ENCODE results near the gene IER5L.
A peak's percentile ranks its signal among the peaks of the same experiment; 100 is the strongest.

DNA sequence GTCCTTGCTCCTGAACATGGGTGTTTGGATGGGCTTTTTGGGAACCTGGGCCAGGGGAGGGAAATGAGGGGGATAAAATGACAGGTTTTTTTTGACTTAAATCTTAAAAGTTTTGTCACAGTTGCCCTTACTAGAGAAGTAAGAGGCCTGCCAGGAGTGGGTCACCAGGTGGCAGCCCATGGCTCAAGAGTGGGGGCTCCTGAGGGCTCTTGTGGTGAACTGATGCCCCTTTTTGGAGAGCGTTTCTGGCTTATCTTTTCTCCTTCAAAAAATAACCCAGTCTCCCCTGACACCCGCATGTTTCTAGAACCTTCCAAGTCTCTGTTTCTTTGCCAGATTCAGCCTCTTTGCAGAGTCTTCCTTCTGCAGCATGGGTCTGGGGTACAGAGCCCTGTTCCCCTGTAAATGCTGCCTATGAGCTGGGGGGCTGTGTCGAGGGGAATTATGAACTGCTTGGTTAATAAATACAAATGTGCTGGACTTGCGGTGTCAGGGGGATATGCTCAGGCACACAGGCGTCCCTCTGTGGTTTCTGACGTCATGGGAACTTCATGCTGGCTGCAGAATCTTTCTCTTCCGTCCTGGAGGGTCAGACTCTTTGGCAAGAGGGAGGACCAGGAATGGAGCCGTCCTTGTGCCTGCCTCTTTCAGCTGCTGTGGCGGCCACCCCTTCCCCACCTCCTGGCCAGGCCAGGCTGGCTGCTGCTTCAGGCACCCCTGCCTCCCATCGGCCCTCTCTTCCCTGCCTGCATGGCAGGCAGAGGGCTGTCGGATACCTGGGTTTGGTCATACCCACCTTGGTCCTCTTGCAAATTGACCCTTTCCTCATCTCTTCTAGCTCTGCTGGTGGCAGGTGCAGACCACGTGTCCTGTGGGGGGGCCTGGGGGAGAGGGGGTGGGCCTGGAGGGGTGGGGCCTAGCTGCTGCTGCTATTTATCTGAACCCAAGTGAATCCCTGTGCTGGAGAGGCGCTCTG lies 36.7 kb downstream of the IER5L start:
- TF ChIP-seq, protein P1, sequence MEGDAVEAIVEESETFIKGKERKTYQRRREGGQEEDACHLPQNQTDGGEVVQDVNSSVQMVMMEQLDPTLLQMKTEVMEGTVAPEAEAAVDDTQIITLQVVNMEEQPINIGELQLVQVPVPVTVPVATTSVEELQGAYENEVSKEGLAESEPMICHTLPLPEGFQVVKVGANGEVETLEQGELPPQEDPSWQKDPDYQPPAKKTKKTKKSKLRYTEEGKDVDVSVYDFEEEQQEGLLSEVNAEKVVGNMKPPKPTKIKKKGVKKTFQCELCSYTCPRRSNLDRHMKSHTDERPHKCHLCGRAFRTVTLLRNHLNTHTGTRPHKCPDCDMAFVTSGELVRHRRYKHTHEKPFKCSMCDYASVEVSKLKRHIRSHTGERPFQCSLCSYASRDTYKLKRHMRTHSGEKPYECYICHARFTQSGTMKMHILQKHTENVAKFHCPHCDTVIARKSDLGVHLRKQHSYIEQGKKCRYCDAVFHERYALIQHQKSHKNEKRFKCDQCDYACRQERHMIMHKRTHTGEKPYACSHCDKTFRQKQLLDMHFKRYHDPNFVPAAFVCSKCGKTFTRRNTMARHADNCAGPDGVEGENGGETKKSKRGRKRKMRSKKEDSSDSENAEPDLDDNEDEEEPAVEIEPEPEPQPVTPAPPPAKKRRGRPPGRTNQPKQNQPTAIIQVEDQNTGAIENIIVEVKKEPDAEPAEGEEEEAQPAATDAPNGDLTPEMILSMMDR (IDR thresholded peaks at IDR 0.05; ENCODE audit: insufficient read depth, low read length) = no peak
- 0 out of 2 replicates have a peak, but pooled peaks have one; percentile 17 for TF ChIP-seq POLR2AphosphoS5 (IDR thresholded peaks at IDR 0.05; ENCODE audit: low read depth)

Measured in HL-60 (cell line).